ENCODE results near the gene AADACL4.

- TF ChIP-seq CTCF (IDR thresholded peaks at IDR 0.05; ENCODE audit: borderline replicate concordance, extremely low read depth, low read length, poor library complexity, severe bottlenecking) (no peak), EZH2 (IDR thresholded peaks at IDR 0.05; ENCODE audit: borderline replicate concordance, low read depth, low read length, severe bottlenecking) (no peak)
Observed at GRCh38 chr1:12600335-12600734, 43.5 kb upstream of the AADACL4 start.
